OCI-LY3 (cell line): ENCODE results near the gene METTL23.

ENCODE experiments used
- EZH2phosphoT487 ChIP-seq: fragments of 200-600 bp; shearing (Covaris generic); IDR thresholded peaks from 2 replicates; pipeline ENCODE4 v1.6.1; 2018; ENCODE audit warnings: antibody characterized with exemption, mixed run types, low read depth
- TF ChIP-seq, protein P1 (sequence below): fragments of 200-600, 300-600 bp; sonication (generic); IDR thresholded peaks from 2 replicates; pipeline ENCODE4 v1.5.1; 2014; ENCODE audit warnings: antibody characterized with exemption, low read length, low read depth

DNA sequence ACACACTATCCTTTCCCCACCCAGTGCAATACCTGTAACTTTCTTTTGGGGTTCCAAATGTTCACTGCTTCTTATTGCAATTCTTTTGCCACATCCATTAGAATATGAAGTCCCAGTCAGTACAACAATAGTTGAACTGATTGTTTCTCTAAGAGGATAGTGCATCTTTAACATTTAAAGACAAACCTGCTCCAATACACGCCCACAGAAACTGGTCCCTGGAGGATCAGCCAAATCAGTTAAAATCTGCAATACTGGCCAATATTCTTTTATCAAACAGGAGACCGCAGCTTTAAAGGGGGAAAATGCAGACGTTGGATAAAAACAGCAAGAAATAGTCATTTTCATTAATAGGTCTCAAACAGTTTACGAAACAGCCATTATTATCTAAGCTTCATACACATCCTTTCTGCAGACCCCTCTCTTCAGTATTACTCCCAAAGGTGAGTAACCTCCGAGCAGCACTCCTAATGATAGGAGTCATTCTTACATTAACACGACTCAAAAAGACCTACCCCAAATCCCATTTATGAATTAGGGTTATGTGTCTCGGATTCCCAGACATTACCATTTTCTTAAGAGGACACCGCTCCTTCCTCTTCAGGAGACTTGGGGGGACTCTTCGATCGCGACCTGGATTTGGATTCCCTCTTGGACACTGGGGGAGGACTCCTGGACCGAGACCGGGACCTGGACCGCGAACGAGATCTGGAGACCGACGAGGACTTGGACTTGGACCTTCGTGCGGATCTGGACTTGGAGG lies 9.1 kb downstream of the METTL23 start:
- TF ChIP-seq, protein P1, sequence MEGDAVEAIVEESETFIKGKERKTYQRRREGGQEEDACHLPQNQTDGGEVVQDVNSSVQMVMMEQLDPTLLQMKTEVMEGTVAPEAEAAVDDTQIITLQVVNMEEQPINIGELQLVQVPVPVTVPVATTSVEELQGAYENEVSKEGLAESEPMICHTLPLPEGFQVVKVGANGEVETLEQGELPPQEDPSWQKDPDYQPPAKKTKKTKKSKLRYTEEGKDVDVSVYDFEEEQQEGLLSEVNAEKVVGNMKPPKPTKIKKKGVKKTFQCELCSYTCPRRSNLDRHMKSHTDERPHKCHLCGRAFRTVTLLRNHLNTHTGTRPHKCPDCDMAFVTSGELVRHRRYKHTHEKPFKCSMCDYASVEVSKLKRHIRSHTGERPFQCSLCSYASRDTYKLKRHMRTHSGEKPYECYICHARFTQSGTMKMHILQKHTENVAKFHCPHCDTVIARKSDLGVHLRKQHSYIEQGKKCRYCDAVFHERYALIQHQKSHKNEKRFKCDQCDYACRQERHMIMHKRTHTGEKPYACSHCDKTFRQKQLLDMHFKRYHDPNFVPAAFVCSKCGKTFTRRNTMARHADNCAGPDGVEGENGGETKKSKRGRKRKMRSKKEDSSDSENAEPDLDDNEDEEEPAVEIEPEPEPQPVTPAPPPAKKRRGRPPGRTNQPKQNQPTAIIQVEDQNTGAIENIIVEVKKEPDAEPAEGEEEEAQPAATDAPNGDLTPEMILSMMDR, result no peak
- TF ChIP-seq EZH2phosphoT487, result no peak
